HepG2 (cell line): Measurements from ENCODE around the gene SEPTIN10. TPM values are rescaled to one million over a fixed set of nuclear protein-coding genes. Genes with fewer than 3 reads are reported as not detected.
A peak's percentile ranks its signal among the peaks of the same experiment; 100 is the strongest.

Source experiments
- ARNTL ChIP-seq: sonication (generic); formaldehyde crosslinking; IDR thresholded peaks from 2 replicates; pipeline ENCODE4 v1.4.0; 2020; ENCODE audit warnings: mild to moderate bottlenecking, missing genetic modification reagents
- CSRNP1 ChIP-seq: sonication (generic); formaldehyde crosslinking; IDR thresholded peaks from 2 replicates; pipeline ENCODE4 v1.8.1; 2023; ENCODE audit warnings: mild to moderate bottlenecking, missing genetic modification reagents
- FOXA1 ChIP-seq, 2 experiments: fragments of 450-650 bp in 1 of 2; sonication (generic) in 1 of 2; formaldehyde crosslinking in 1 of 2; IDR thresholded peaks; 2 replicates each; pipeline versions ENCODE4 v1.4.0 to v1.6.1; 2016 to 2020; ENCODE audit warnings: missing genetic modification reagents in 1 of 2
- IRF2 ChIP-seq: IDR thresholded peaks from 2 replicates; pipeline ENCODE4 v1.6.1; 2018; ENCODE audit warnings: missing genetic modification reagents, missing compliant biosample characterization
- POGK ChIP-seq: sonication (generic); formaldehyde crosslinking; conservative IDR thresholded peaks from 2 replicates; pipeline ENCODE4 v1.8.0; 2022; ENCODE audit warnings: mild to moderate bottlenecking, moderate library complexity, missing genetic modification reagents
- RORA ChIP-seq: sonication (generic); formaldehyde crosslinking; IDR thresholded peaks from 2 replicates; pipeline ENCODE4 v1.5.0; 2020; ENCODE audit warnings: mild to moderate bottlenecking, missing genetic modification reagents, moderate library complexity
- SAFB2 ChIP-seq: sonication (generic); formaldehyde crosslinking; IDR thresholded peaks from 2 replicates; pipeline ENCODE4 v1.5.1; 2020; ENCODE audit warnings: missing genetic modification reagents, low read depth, mild to moderate bottlenecking, borderline replicate concordance
- SMAD3 ChIP-seq: sonication (generic); formaldehyde crosslinking; IDR thresholded peaks from 2 replicates; pipeline ENCODE4 v1.4.0; 2020; ENCODE audit warnings: missing genetic modification reagents
- TARDBP ChIP-seq: sonication (generic); formaldehyde crosslinking; IDR thresholded peaks from 2 replicates; pipeline ENCODE4 v1.8.0; 2022; ENCODE audit warnings: mild to moderate bottlenecking, missing genetic modification reagents
- TBL1XR1 ChIP-seq: fragments of 150-350 bp; IDR thresholded peaks from 2 replicates; pipeline ENCODE4 v1.6.1; 2014; ENCODE audit warnings: borderline replicate concordance, low read length; ENCODE audit not compliant: partially characterized antibody
- YEATS4 ChIP-seq: sonication (generic); formaldehyde crosslinking; IDR thresholded peaks from 2 replicates; pipeline ENCODE4 v1.4.0; 2020; ENCODE audit warnings: missing genetic modification reagents, borderline replicate concordance
- ZBTB38 ChIP-seq: sonication (generic); formaldehyde crosslinking; IDR thresholded peaks from 2 replicates; pipeline ENCODE4 v1.5.1; 2020; ENCODE audit warnings: mild to moderate bottlenecking, missing genetic modification reagents
- ZGPAT ChIP-seq: IDR thresholded peaks from 2 replicates; pipeline ENCODE4 v1.6.1; 2016; ENCODE audit warnings: mild to moderate bottlenecking
- ZHX2 ChIP-seq, 2 experiments: sonication (generic) in 1 of 2; formaldehyde crosslinking in 1 of 2; IDR thresholded peaks; 2 replicates each; pipeline versions ENCODE4 v1.6.1 to v1.9.0; 2014 to 2022; ENCODE audit warnings: antibody characterized with exemption in 1 of 2, borderline replicate concordance in 1 of 2, inconsistent platforms in 1 of 2, low read depth in 1 of 2, missing genetic modification reagents in 1 of 2
- ZKSCAN1 ChIP-seq: fragments of 150-350 bp; IDR thresholded peaks from 2 replicates; pipeline ENCODE4 v1.6.1; 2014; ENCODE audit warnings: low read length
- ZNF460 ChIP-seq: sonication (generic); formaldehyde crosslinking; IDR thresholded peaks from 2 replicates; pipeline ENCODE4 v1.5.1; 2020; ENCODE audit warnings: missing genetic modification reagents, mild to moderate bottlenecking, borderline replicate concordance
- ZSCAN12 ChIP-seq: sonication (generic); formaldehyde crosslinking; IDR thresholded peaks from 2 replicates; pipeline ENCODE4 v1.9.0; 2021; ENCODE audit warnings: mild to moderate bottlenecking, missing genetic modification reagents
- polyA plus RNA-seq, 8 experiments: library from polyadenylated mRNA; depleted of rRNA in 3 of 8; stranded (reverse) in 7 of 8; unstranded in 1 of 8; fragments of >200 nt; fragmentation: Illumina TruSeq in 4 of 8; extraction: Trizol in 4 of 8; gene quantifications; 2 replicates each; pipeline versions ENCODE4 v1.2.1 to v1.2.3, GENCODE V29; 2011 to 2016; ENCODE audit warnings: low read depth in 4 of 8, missing spikeins in 1 of 8, mixed read lengths in 1 of 8; ENCODE audit not compliant: insufficient read depth in 1 of 8
- total RNA-seq, 5 experiments: library from RNA; depleted of rRNA; stranded (reverse); fragments of >200 nt; fragmentation: Illumina TruSeq; extraction: Trizol; gene quantifications; 2 replicates each; pipeline ENCODE4 v1.2.3, GENCODE V29; 2016; ENCODE audit warnings: low read depth in 1 of 5

SEPTIN10 gene
- total and polyA plus RNA-seq, 2 of the 13 experiments (the other 11 are each of a cell fraction or from before 2014, with no cell fraction given), result 45.8 to 67.5 TPM

- TF ChIP-seq ZHX2 (IDR thresholded peaks at IDR 0.05; ENCODE audit: low read depth) (no peak; the same call in 1 of the 2 replicates), ZHX2 (CRISPR knock-in tag; IDR thresholded peaks at IDR 0.05; ENCODE audit: borderline replicate concordance) (peak; percentile 51; the same call in 1 of the 2 replicates), SMAD3 (CRISPR knock-in tag) (peak; percentile 67; the same call in 1 of the 2 replicates), YEATS4 (peak; percentile 91), ZGPAT (peak; percentile 84; the same call in 1 of the 2 replicates), ZBTB38 (CRISPR knock-in tag) (peak; percentile 91; the same call in 1 of the 2 replicates), POGK (CRISPR knock-in tag) (peak; percentile 98), IRF2 (CRISPR knock-in tag) (peak; percentile 87; the same call in 1 of the 2 replicates), ZSCAN12 (CRISPR knock-in tag) (peak; percentile 94), ARNTL (CRISPR knock-in tag) (peak; percentile 79; the same call in 1 of the 2 replicates), FOXA1 (IDR thresholded peaks at IDR 0.05) (no peak), FOXA1 (CRISPR knock-in tag; IDR thresholded peaks at IDR 0.05) (peak; percentile 59), TBL1XR1 (peak; percentile 11), CSRNP1 (CRISPR knock-in tag) (peak; percentile 94), SAFB2 (CRISPR knock-in tag) (peak; percentile 75; the same call in 1 of the 2 replicates), TARDBP (peak; percentile 96), RORA (no peak), ZKSCAN1 (no peak), ZNF460 (CRISPR knock-in tag) (no peak)
Observed at GRCh38 chr2:109613922-109614714, at the start of gene SEPTIN10, which contains the start of gene SOWAHC (continued).
